Left renal pelvis (tissue), 4 donors: ENCODE results near the gene MIF4GD. TPM values are rescaled to one million over a fixed set of nuclear protein-coding genes. Genes with fewer than 3 reads are reported as not detected.

Experiments
- DNase-seq, 4 donors: peaks; one replicate each; pipeline ENCODE4 v3.0.0-alpha.2; 2013; ENCODE audit warnings: low read depth in 4 of 4, low spot score in 3 of 4
- polyA plus RNA-seq, 4 donors: library from polyadenylated mRNA; unstranded; fragments of 120-200 nt; gene quantifications; one replicate each; pipeline ENCODE4 v1.2.1, GENCODE V29; 2013; ENCODE audit not compliant: insufficient read length in 4 of 4

Gene MIF4GD
- polyA plus RNA-seq, 4 donors = 16.1 to 22.5 (median 20.4) TPM

- peak in 3 of 4 donors; percentile 8 to 21 (median 19) for DNase-seq
These were observed 32.3 kb downstream of the MIF4GD start for GRCh38 chr17:75238684-75239191.

- DNase-seq = no peak
These were observed 32.9 kb downstream of the MIF4GD start for GRCh38 chr17:75238020-75238580.

- no peak for DNase-seq
These were observed 33.7 kb downstream of the MIF4GD start for GRCh38 chr17:75237100-75238014.

GRCh38 chr17:75232786-75233185 lies 38.2 kb downstream of the MIF4GD start:
- DNase-seq = no peak

GRCh38 chr17:75231741-75232464 lies 39.1 kb downstream of the MIF4GD start:
- DNase-seq = no peak

- no peak for DNase-seq
These were observed 40.0 kb downstream of the MIF4GD start for GRCh38 chr17:75231071-75231470.

GRCh38 chr17:75228847-75229246 lies 42.2 kb downstream of the MIF4GD start:
- DNase-seq = no peak

GRCh38 chr17:75228305-75228704 lies 42.7 kb downstream of the MIF4GD start:
- no peak for DNase-seq

- no peak for DNase-seq
These were observed 43.3 kb downstream of the MIF4GD start for GRCh38 chr17:75227729-75228128.

- DNase-seq = no peak
These were observed 46.0 kb downstream of the MIF4GD start for GRCh38 chr17:75225016-75225415.

GRCh38 chr17:75219815-75220214 lies 51.2 kb downstream of the MIF4GD start:
- no peak for DNase-seq

- no peak for DNase-seq
These were observed 52.9 kb downstream of the MIF4GD start for GRCh38 chr17:75218131-75218530.

Other genes starting within 250 kb of the MIF4GD start
- 100 to 1,000 TPM; 181 to 366 (median 314) TPM for gene ATP5PD, start 224.3 kb downstream of the MIF4GD start, polyA plus RNA-seq
- 10 to 100 TPM; 27.8 to 36.6 (median 31.1) TPM for gene KCTD2, start 224.0 kb downstream of the MIF4GD start, polyA plus RNA-seq
- 10 to 100 TPM; 13.4 to 43.4 (median 23.9) TPM for gene SLC16A5, start 183.3 kb downstream of the MIF4GD start, polyA plus RNA-seq
- gene ARMC7, start 161.3 kb downstream of the MIF4GD start, polyA plus RNA-seq = 10 to 100 TPM in 3 of 4 donors, 1 to 10 TPM in 1; 7.6 to 21.2 (median 16.0) TPM
- gene NT5C, start 139.5 kb downstream of the MIF4GD start, polyA plus RNA-seq = 10 to 100 TPM; 33.1 to 68.4 (median 48.5) TPM
- 100 to 1,000 TPM in 1 of 4 donors, 10 to 100 TPM in 3; 57.9 to 103 (median 92.5) TPM for gene JPT1, start 116.7 kb downstream of the MIF4GD start, polyA plus RNA-seq
- gene SUMO2, start 88.3 kb downstream of the MIF4GD start, polyA plus RNA-seq = 100 to 1,000 TPM; 632 to 882 (median 751) TPM
- gene NUP85, start 65.6 kb downstream of the MIF4GD start, polyA plus RNA-seq = 10 to 100 TPM; 57.1 to 75.1 (median 62.6) TPM
- gene GGA3, start 9.6 kb downstream of the MIF4GD start, polyA plus RNA-seq = 10 to 100 TPM; 32.2 to 44.3 (median 43.4) TPM
- gene MRPS7, start 9.4 kb downstream of the MIF4GD start, polyA plus RNA-seq = 10 to 100 TPM; 41.4 to 77.6 (median 72.9) TPM
- 1 to 10 TPM; 6.5 to 8.5 (median 8.1) TPM for gene SLC25A19, start 18.2 kb upstream of the MIF4GD start, polyA plus RNA-seq
- 100 to 1,000 TPM in 2 of 4 donors, 10 to 100 TPM in 2; 96.8 to 117 (median 102) TPM for gene GRB2, start 134.4 kb upstream of the MIF4GD start, polyA plus RNA-seq
- 100 to 1,000 TPM in 1 of 4 donors, 10 to 100 TPM in 3; 65.4 to 105 (median 88.2) TPM for gene TMEM94, start 185.4 kb upstream of the MIF4GD start, polyA plus RNA-seq
- 10 to 100 TPM; 22.5 to 34.6 (median 30.5) TPM for gene CASKIN2, start 244.3 kb upstream of the MIF4GD start, polyA plus RNA-seq
- gene TSEN54, start 245.3 kb upstream of the MIF4GD start, polyA plus RNA-seq = 10 to 100 TPM; 20.8 to 71.0 (median 45.0) TPM